CD1c-positive myeloid dendritic cell (primary cell): ENCODE results near the gene MYG1.
"Not testable (repeated sequence)": the region's sequence is repeated elsewhere in the genome, so short reads cannot be mapped to it uniquely, and the experiment has no call there.

Source experiments
- DNase-seq: peaks from one replicate; pipeline ENCODE4 v3.0.0-alpha.2; 2016; ENCODE audit errors: extremely low spot score

Gene MYG1

GRCh38 chr12:53286448-53286847 is 13.0 kb upstream of the MYG1 start:
- DNase-seq = no peak

- peak; percentile 81 for DNase-seq
Measured at GRCh38 chr12:53287741-53288216, 11.7 kb upstream of the MYG1 start.

- no peak for DNase-seq
Measured at GRCh38 chr12:53288322-53288721, 11.2 kb upstream of the MYG1 start.

GRCh38 chr12:53289891-53290290 is 9.6 kb upstream of the MYG1 start:
- no peak for DNase-seq

GRCh38 chr12:53290661-53291060 is 8.8 kb upstream of the MYG1 start:
- DNase-seq = no peak

- DNase-seq = no peak
Measured at GRCh38 chr12:53292426-53292825, 7.1 kb upstream of the MYG1 start.

- peak; percentile 87 for DNase-seq
Measured at GRCh38 chr12:53295070-53295890, 4.2 kb upstream of the MYG1 start, which contains the start of gene PFDN5. Gene PFDN5, plus strand, starts transcription at chr12:53295542. Its CDS starts 26 bp downstream, at chr12:53295568.

- no peak for DNase-seq
Measured at GRCh38 chr12:53295891-53296219, 3.6 kb upstream of the MYG1 start.

- not testable (repeated sequence) for DNase-seq
Measured at GRCh38 chr12:53297106-53297505, 2.4 kb upstream of the MYG1 start.

- DNase-seq = peak; percentile 82
Measured at GRCh38 chr12:53298164-53298563, 1.3 kb upstream of the MYG1 start.

- DNase-seq = peak; percentile 97
Measured at GRCh38 chr12:53299101-53299453, 418 bp upstream of the MYG1 start.

- DNase-seq = peak; percentile 43
Measured at GRCh38 chr12:53300187-53300586, 692 bp downstream of the MYG1 start.

- no peak for DNase-seq
Measured at GRCh38 chr12:53302903-53303302, 3.4 kb downstream of the MYG1 start.

GRCh38 chr12:53306826-53307225 is 7.3 kb downstream of the MYG1 start:
- DNase-seq = no peak

- no peak for DNase-seq
Measured at GRCh38 chr12:53308276-53308675, 8.8 kb downstream of the MYG1 start.

GRCh38 chr12:53313996-53314395 is 14.5 kb downstream of the MYG1 start:
- DNase-seq = peak; percentile 72

- DNase-seq = no peak
Measured at GRCh38 chr12:53320352-53321195, 21.1 kb downstream of the MYG1 start.

GRCh38 chr12:53324113-53324778 is 24.8 kb downstream of the MYG1 start:
- peak; percentile 80 for DNase-seq

GRCh38 chr12:53324779-53325510 is 25.4 kb downstream of the MYG1 start:
- peak; percentile 90 for DNase-seq

GRCh38 chr12:53325511-53326061 is 26.1 kb downstream of the MYG1 start:
- peak; percentile 11 for DNase-seq

GRCh38 chr12:53326460-53327185 is 27.1 kb downstream of the MYG1 start:
- no peak for DNase-seq
